Measurements from ENCODE around the gene VCL.
"Not testable (repeated sequence)": the region's sequence is repeated elsewhere in the genome, so short reads cannot be mapped to it uniquely, and the experiment has no call there.

The VCL gene

GRCh38 chr10:73999703-74000102 is 1.8 kb downstream of the VCL start:
- no peak for DNase-seq (ENCODE audit: low spot score in 2 of 2)
- ATAC-seq (replicated peaks; ENCODE audit: extremely low read depth, poor library complexity, severe bottlenecking) = no peak
- Mint-ChIP-seq H3K4me3 (peak overlapping the region; percentile 83), H3K4me1 (peaks cover 53% of the 10 kb centered on the region), H3K27ac (ENCODE audit: low read depth) (peak overlapping the region; percentile 88), H3K9me3 (no peaks in the 10 kb centered on the region), H3K36me3 (ENCODE audit: insufficient read depth) (peaks cover 12% of the 10 kb centered on the region), H3K27me3 (no peaks in the 10 kb centered on the region)

GRCh38 chr10:74000244-74000643 is 2.3 kb downstream of the VCL start:
- Mint-ChIP-seq H3K4me3 (peak overlapping the region; percentile 19), H3K36me3 (ENCODE audit: insufficient read depth) (peaks cover 11% of the 10 kb centered on the region), H3K4me1 (peaks cover 51% of the 10 kb centered on the region)
- DNase-seq (ENCODE audit: low spot score in 2 of 2); H3K27ac Mint-ChIP-seq (ENCODE audit: low read depth); ATAC-seq (replicated peaks; ENCODE audit: extremely low read depth, poor library complexity, severe bottlenecking); H3K27me3 Mint-ChIP-seq; H3K9me3 Mint-ChIP-seq: not testable (repeated sequence)

GRCh38 chr10:74000892-74001669 is 3.2 kb downstream of the VCL start:
- H3K36me3 Mint-ChIP-seq (ENCODE audit: insufficient read depth) = peaks cover 10% of the 10 kb centered on the region
- ATAC-seq (replicated peaks; ENCODE audit: extremely low read depth, poor library complexity, severe bottlenecking) = no peak
- peak overlapping the region; percentile 19 for H3K4me3 Mint-ChIP-seq
- H3K27me3 Mint-ChIP-seq = no peaks in the 10 kb centered on the region
- no peak for DNase-seq (ENCODE audit: low spot score in 2 of 2)
- H3K4me1 Mint-ChIP-seq = peaks cover 47% of the 10 kb centered on the region
- peak overlapping the region; percentile 9 for H3K27ac Mint-ChIP-seq (ENCODE audit: low read depth)
- H3K9me3 Mint-ChIP-seq = no peaks in the 10 kb centered on the region

- DNase-seq (ENCODE audit: low spot score in 2 of 2) = no peak
- ATAC-seq (replicated peaks; ENCODE audit: extremely low read depth, poor library complexity, severe bottlenecking) = no peak
- H3K27me3 Mint-ChIP-seq = no peaks in the 10 kb centered on the region
- no peak overlapping the region for H3K4me3 Mint-ChIP-seq
- H3K4me1 Mint-ChIP-seq = peaks cover 30% of the 10 kb centered on the region
- no peak overlapping the region for H3K27ac Mint-ChIP-seq (ENCODE audit: low read depth)
- H3K9me3 Mint-ChIP-seq = no peaks in the 10 kb centered on the region
- H3K36me3 Mint-ChIP-seq (ENCODE audit: insufficient read depth) = peaks cover 9% of the 10 kb centered on the region
Observed at GRCh38 chr10:74006269-74006668, 8.4 kb downstream of the VCL start.

- Mint-ChIP-seq H3K27ac (ENCODE audit: low read depth) (no peak overlapping the region), H3K9me3 (no peaks in the 10 kb centered on the region), H3K4me3 (no peak overlapping the region), H3K4me1 (peaks cover 32% of the 10 kb centered on the region), H3K27me3 (no peaks in the 10 kb centered on the region), H3K36me3 (ENCODE audit: insufficient read depth) (peaks cover 10% of the 10 kb centered on the region)
- ATAC-seq (replicated peaks; ENCODE audit: extremely low read depth, poor library complexity, severe bottlenecking) (no peak), DNase-seq (ENCODE audit: low spot score in 2 of 2) (no peak)
Observed at GRCh38 chr10:74008212-74008731, 10.4 kb downstream of the VCL start.

GRCh38 chr10:74011017-74011416 is 13.1 kb downstream of the VCL start:
- H3K4me1 Mint-ChIP-seq = peaks cover 28% of the 10 kb centered on the region
- no peaks in the 10 kb centered on the region for H3K27me3 Mint-ChIP-seq
- ATAC-seq (replicated peaks; ENCODE audit: extremely low read depth, poor library complexity, severe bottlenecking) = no peak

GRCh38 chr10:74011770-74012169 is 13.9 kb downstream of the VCL start:
- Mint-ChIP-seq H3K4me3 (no peak overlapping the region), H3K27me3 (no peaks in the 10 kb centered on the region), H3K9me3 (no peaks in the 10 kb centered on the region), H3K4me1 (peaks cover 28% of the 10 kb centered on the region), H3K36me3 (ENCODE audit: insufficient read depth) (peaks cover 6% of the 10 kb centered on the region), H3K27ac (ENCODE audit: low read depth) (peak overlapping the region; percentile 51)
- ATAC-seq (replicated peaks; ENCODE audit: extremely low read depth, poor library complexity, severe bottlenecking) = no peak
- DNase-seq (ENCODE audit: low spot score in 2 of 2) = no peak

More at GRCh38 chr10:74011017-74011416, 13.1 kb downstream of the VCL start:
- no peak for DNase-seq (ENCODE audit: low spot score in 2 of 2)
- Mint-ChIP-seq H3K27ac (ENCODE audit: low read depth) (peak overlapping the region; percentile 51), H3K9me3 (no peaks in the 10 kb centered on the region), H3K36me3 (ENCODE audit: insufficient read depth) (peaks cover 6% of the 10 kb centered on the region), H3K4me3 (no peak overlapping the region)

- no peaks in the 10 kb centered on the region for H3K27me3 Mint-ChIP-seq
- H3K27ac Mint-ChIP-seq (ENCODE audit: low read depth) = no peak overlapping the region
- H3K4me1 Mint-ChIP-seq = peaks cover 28% of the 10 kb centered on the region
- no peaks in the 10 kb centered on the region for H3K9me3 Mint-ChIP-seq
- no peak overlapping the region for H3K4me3 Mint-ChIP-seq
- DNase-seq (ENCODE audit: low spot score in 2 of 2) (no peak), ATAC-seq (replicated peaks; ENCODE audit: extremely low read depth, poor library complexity, severe bottlenecking) (no peak)
- H3K36me3 Mint-ChIP-seq (ENCODE audit: insufficient read depth) = peaks cover 6% of the 10 kb centered on the region
Observed at GRCh38 chr10:74012480-74012879, 14.6 kb downstream of the VCL start.

GRCh38 chr10:74013004-74013403 is 15.1 kb downstream of the VCL start:
- peaks cover 6% of the 10 kb centered on the region for H3K36me3 Mint-ChIP-seq (ENCODE audit: insufficient read depth)
- H3K9me3 Mint-ChIP-seq = no peaks in the 10 kb centered on the region
- H3K27me3 Mint-ChIP-seq = no peaks in the 10 kb centered on the region
- peaks cover 28% of the 10 kb centered on the region for H3K4me1 Mint-ChIP-seq
- H3K27ac Mint-ChIP-seq (ENCODE audit: low read depth) = no peak overlapping the region
- DNase-seq (ENCODE audit: low spot score in 2 of 2) = no peak
- H3K4me3 Mint-ChIP-seq = no peak overlapping the region
- ATAC-seq (replicated peaks; ENCODE audit: extremely low read depth, poor library complexity, severe bottlenecking) = no peak

- not testable (repeated sequence) for DNase-seq (ENCODE audit: low spot score in 2 of 2); H3K27ac Mint-ChIP-seq (ENCODE audit: low read depth); H3K9me3 Mint-ChIP-seq; H3K36me3 Mint-ChIP-seq (ENCODE audit: insufficient read depth); H3K27me3 Mint-ChIP-seq; ATAC-seq (replicated peaks; ENCODE audit: extremely low read depth, poor library complexity, severe bottlenecking); H3K4me3 Mint-ChIP-seq
- peaks cover 28% of the 10 kb centered on the region for H3K4me1 Mint-ChIP-seq
Observed at GRCh38 chr10:74014574-74014973, 16.7 kb downstream of the VCL start.

- Mint-ChIP-seq H3K36me3 (ENCODE audit: insufficient read depth) (peaks cover 5% of the 10 kb centered on the region), H3K27ac (ENCODE audit: low read depth) (no peak overlapping the region), H3K27me3 (no peaks in the 10 kb centered on the region), H3K4me3 (no peak overlapping the region), H3K4me1 (peaks cover 20% of the 10 kb centered on the region), H3K9me3 (no peaks in the 10 kb centered on the region)
- DNase-seq (ENCODE audit: low spot score in 2 of 2) (no peak), ATAC-seq (replicated peaks; ENCODE audit: extremely low read depth, poor library complexity, severe bottlenecking) (no peak)
Observed at GRCh38 chr10:74018241-74018640, 20.3 kb downstream of the VCL start.

- Mint-ChIP-seq H3K36me3 (ENCODE audit: insufficient read depth) (peaks cover 5% of the 10 kb centered on the region), H3K27me3 (no peaks in the 10 kb centered on the region), H3K9me3 (no peaks in the 10 kb centered on the region), H3K4me3 (no peak overlapping the region), H3K4me1 (peaks cover 31% of the 10 kb centered on the region), H3K27ac (ENCODE audit: low read depth) (peak overlapping the region; percentile 7)
- no peak for ATAC-seq (replicated peaks; ENCODE audit: extremely low read depth, poor library complexity, severe bottlenecking)
- DNase-seq (ENCODE audit: low spot score in 2 of 2) = no peak
Observed at GRCh38 chr10:74021248-74022055, 23.5 kb downstream of the VCL start.
